SK-N-SH (cell line): ENCODE results near the gene FGD6. TPM values are rescaled to one million over a fixed set of nuclear protein-coding genes. Genes with fewer than 3 reads are reported as not detected.
A peak's percentile ranks its signal among the peaks of the same experiment; 100 is the strongest.

ENCODE experiments used
- CTCF ChIA-PET: fragments of 300-600, 350-600 bp; formaldehyde crosslinking; extraction: SDS; loops from one replicate; lab custom pipeline; 2021; lab: Yijun Ruan, JAX
- POLR2A ChIA-PET: fragments of 350-600 bp; sonication (Branson Sonifier 250); formaldehyde crosslinking; extraction: SDS; loops from one replicate; lab custom pipeline; 2020; ENCODE audit warnings: antibody characterized with exemption, inconsistent platforms; lab: Yijun Ruan, JAX
- DNase-seq: peaks from one replicate; pipeline ENCODE4 v3.0.0; 2012
- H2AFZ ChIP-seq: fragments of 200-600 bp; sonication (generic); 2 replicates; pipeline ENCODE4 v1.8.1; 2016; ENCODE audit warnings: antibody characterized with exemption, mild to moderate bottlenecking, low read depth
- H3F3A ChIP-seq: fragments of 200-600 bp; sonication (generic); replicated peaks from 2 replicates; pipeline ENCODE3; 2016; ENCODE audit warnings: antibody characterized with exemption, mild to moderate bottlenecking; ENCODE audit not compliant: insufficient read depth
- H3K27ac ChIP-seq, 2 experiments: fragments of 200-500 bp in 1 of 2; fragments of 200-600 bp in 1 of 2; sonication (Bioruptor generic) in 1 of 2; sonication (generic), shearing (Covaris generic) in 1 of 2; 2 replicates each; pipeline versions ENCODE4 v1.5.1 to v1.6.1; 2014 to 2016; ENCODE audit warnings: low read depth in 2 of 2, inconsistent platforms in 1 of 2, low read length in 1 of 2, mild to moderate bottlenecking in 1 of 2, mixed read lengths in 1 of 2
- H3K27me3 ChIP-seq: fragments of 200-600 bp; sonication (generic), shearing (Covaris generic); 2 replicates; pipeline ENCODE4 v1.6.1; 2016; ENCODE audit warnings: mixed run types; ENCODE audit not compliant: insufficient read depth
- H3K36me3 ChIP-seq, 2 experiments: fragments of 200-500 bp in 1 of 2; fragments of 200-600 bp in 1 of 2; sonication (Bioruptor generic) in 1 of 2; sonication (generic) in 1 of 2; replicated peaks in 1 of 2; 2 replicates each; pipeline versions ENCODE3 to v1.5.1; 2014 to 2016; ENCODE audit warnings: low read length in 1 of 2, mild to moderate bottlenecking in 1 of 2; ENCODE audit not compliant: insufficient read depth in 2 of 2, control insufficient read depth in 1 of 2
- H3K4me1 ChIP-seq, 2 experiments: fragments of 200-500 bp in 1 of 2; fragments of 200-600 bp in 1 of 2; sonication (Bioruptor generic) in 1 of 2; sonication (generic), shearing (Covaris generic) in 1 of 2; 2 replicates each; pipeline versions ENCODE4 v1.5.1 to v1.6.1; 2014 to 2016; ENCODE audit warnings: low read depth in 1 of 2, low read length in 1 of 2, mixed run types in 1 of 2; ENCODE audit not compliant: insufficient read depth in 2 of 2, control insufficient read depth in 1 of 2
- H3K4me2 ChIP-seq: fragments of 200-600 bp; sonication (generic), shearing (Covaris generic); 2 replicates; pipeline ENCODE4 v1.6.1; 2017; ENCODE audit warnings: mixed run types
- H3K4me3 ChIP-seq, 2 experiments: fragments of 200-500 bp in 1 of 2; fragments of 200-600 bp in 1 of 2; sonication (Bioruptor generic) in 1 of 2; sonication (generic), shearing (Covaris generic) in 1 of 2; 2 replicates each; pipeline versions ENCODE4 v1.5.1 to v1.8.1; 2014 to 2016; ENCODE audit warnings: low read depth in 2 of 2, inconsistent platforms in 1 of 2, low read length in 1 of 2, mild to moderate bottlenecking in 1 of 2, mixed read lengths in 1 of 2, moderate library complexity in 1 of 2
- H3K79me2 ChIP-seq: fragments of 200-600 bp; sonication (generic); 2 replicates; pipeline ENCODE4 v1.8.1; 2017; ENCODE audit warnings: mild to moderate bottlenecking; ENCODE audit not compliant: insufficient read depth
- H3K9ac ChIP-seq: fragments of 200-600 bp; sonication (generic); 2 replicates; pipeline ENCODE4 v1.6.1; 2017; ENCODE audit warnings: mixed run types
- H3K9me2 ChIP-seq: fragments of 200-600 bp; sonication (generic); 2 replicates; pipeline ENCODE4 v1.6.1; 2017; ENCODE audit warnings: mixed run types
- H3K9me3 ChIP-seq: fragments of 200-600 bp; sonication (generic); 2 replicates; pipeline ENCODE4 v1.6.1; 2017; ENCODE audit warnings: mixed run types, mild to moderate bottlenecking, moderate library complexity
- H4K20me1 ChIP-seq: fragments of 200-600 bp; sonication (generic); 2 replicates; pipeline ENCODE4 v1.6.1; 2017; ENCODE audit warnings: mild to moderate bottlenecking, mixed run types; ENCODE audit not compliant: insufficient read depth
- EP300 ChIP-seq, 2 experiments: IDR thresholded peaks; 2 replicates each; pipeline versions ENCODE4 v1.4.0 to v1.6.1; 2012; ENCODE audit warnings: borderline replicate concordance in 1 of 2, low read depth in 1 of 2, low read length in 1 of 2
- FOSL2 ChIP-seq: IDR thresholded peaks from 2 replicates; pipeline ENCODE4 v1.4.0; 2012; ENCODE audit warnings: low read depth, mild to moderate bottlenecking, moderate library complexity, borderline replicate concordance
- GABPA ChIP-seq: IDR thresholded peaks from 2 replicates; pipeline ENCODE4 v1.4.0; 2012; ENCODE audit warnings: low read depth, mild to moderate bottlenecking
- GATA2 ChIP-seq: sonication (generic); formaldehyde crosslinking; IDR thresholded peaks from 2 replicates; pipeline ENCODE4 v1.5.0; 2020; ENCODE audit warnings: mild to moderate bottlenecking, missing genetic modification reagents
- JUND ChIP-seq: IDR thresholded peaks from 2 replicates; pipeline ENCODE4 v1.4.0; 2012
- MXI1 ChIP-seq: IDR thresholded peaks from 2 replicates; pipeline ENCODE4 v1.6.1; 2012; ENCODE audit warnings: mild to moderate bottlenecking, low read depth, low read length, improper control_type of control experiment
- NFIC ChIP-seq: IDR thresholded peaks from 2 replicates; pipeline ENCODE4 v1.4.0; 2012; ENCODE audit warnings: borderline replicate concordance
- NRF1 ChIP-seq: IDR thresholded peaks from 2 replicates; pipeline ENCODE4 v1.6.1; 2012; ENCODE audit warnings: low read depth, mild to moderate bottlenecking, low read length
- POLR2AphosphoS5 ChIP-seq: IDR thresholded peaks from 2 replicates; pipeline ENCODE4 v1.6.1; 2012; ENCODE audit warnings: low read depth, low read length
- RAD21 ChIP-seq: IDR thresholded peaks from 2 replicates; pipeline ENCODE4 v1.6.1; 2012; ENCODE audit warnings: mild to moderate bottlenecking, low read length
- SIN3A ChIP-seq: IDR thresholded peaks from 2 replicates; pipeline ENCODE4 v1.6.1; 2012; ENCODE audit warnings: low read depth, mild to moderate bottlenecking, low read length, moderate library complexity, borderline replicate concordance
- SMC3 ChIP-seq: IDR thresholded peaks from 2 replicates; pipeline ENCODE4 v1.6.1; 2012; ENCODE audit warnings: low read depth, low read length, improper control_type of control experiment
- TAF1 ChIP-seq: IDR thresholded peaks from 2 replicates; pipeline ENCODE4 v1.6.1; 2012; ENCODE audit warnings: low read depth, mild to moderate bottlenecking, low read length, moderate library complexity, borderline replicate concordance
- TCF12 ChIP-seq: IDR thresholded peaks from 2 replicates; pipeline ENCODE4 v1.4.0; 2012
- TEAD4 ChIP-seq: IDR thresholded peaks from 2 replicates; pipeline ENCODE4 v1.4.0; 2012; ENCODE audit warnings: mild to moderate bottlenecking, borderline replicate concordance; ENCODE audit not compliant: insufficient read depth
- YY1 ChIP-seq: IDR thresholded peaks from 2 replicates; pipeline ENCODE4 v1.4.0; 2012; ENCODE audit warnings: low read depth, mild to moderate bottlenecking
- WGBS: methylation state at CpG from one replicate; pipeline ENCODE4 v1.1.6; 2017; ENCODE audit warnings: low lambda C conversion rate; 5-methylcytosine and 5-hydroxymethylcytosine counted together
- polyA plus RNA-seq, 3 experiments: library from polyadenylated mRNA; depleted of rRNA; stranded (reverse); fragments of >200 nt; gene quantifications; 2 replicates each; pipeline ENCODE4 v1.2.3, GENCODE V29; 2012
- TF ChIP-seq, protein P1 (sequence below): fragments of 150-350 bp; IDR thresholded peaks from 2 replicates; pipeline ENCODE4 v1.6.1; 2017; ENCODE audit warnings: antibody characterized with exemption, low read length, low read depth, borderline replicate concordance

The FGD6 gene
- polyA plus RNA-seq, 1 of the 3 experiments (the other 2 are of a cell fraction), result 2.8 TPM

DNA sequence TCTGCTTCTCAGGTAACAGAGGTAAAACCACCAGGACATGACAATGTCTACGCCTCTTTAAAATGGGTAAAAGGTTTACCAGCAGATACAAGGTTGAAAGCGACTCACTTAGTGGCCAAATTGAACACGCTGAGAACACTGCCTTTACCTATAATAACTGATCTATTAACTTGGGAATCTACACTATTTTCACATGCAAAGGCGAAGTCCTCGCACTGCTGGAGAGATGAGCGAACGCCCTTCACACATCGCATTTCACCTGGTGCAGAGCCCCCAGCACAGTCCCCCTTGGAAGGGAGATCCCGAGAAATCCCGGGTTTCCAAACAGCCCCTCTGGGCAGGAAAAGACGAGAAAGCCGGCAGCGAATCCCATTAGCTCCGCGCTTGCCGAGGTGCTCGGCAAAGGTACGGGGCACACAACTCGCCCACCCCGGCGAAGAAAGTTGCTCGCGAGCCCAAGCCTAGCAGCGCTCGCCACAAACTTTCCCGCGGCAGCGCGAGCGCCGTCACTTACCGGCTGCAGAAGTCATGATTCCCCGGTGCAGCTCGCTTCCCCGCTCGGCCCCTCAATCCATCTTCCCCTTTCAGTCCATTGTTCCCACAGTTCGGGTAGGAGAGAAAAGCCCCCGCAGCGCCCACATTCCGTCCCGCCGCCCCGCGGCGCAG lies 423 bp downstream of the FGD6 start:
- CTCF ChIA-PET, result interaction anchor here (0.8 to 3.5 kb wide), 13 partner anchors 17 to 324 kb away, joined by 3 to 37 read pairs (median 3); partner anchors contain the start of genes METAP2 and NR2C1
- H4K20me1 ChIP-seq, result no peaks in the 10 kb centered on the region; the same call in 1 of the 2 replicates

DNA sequence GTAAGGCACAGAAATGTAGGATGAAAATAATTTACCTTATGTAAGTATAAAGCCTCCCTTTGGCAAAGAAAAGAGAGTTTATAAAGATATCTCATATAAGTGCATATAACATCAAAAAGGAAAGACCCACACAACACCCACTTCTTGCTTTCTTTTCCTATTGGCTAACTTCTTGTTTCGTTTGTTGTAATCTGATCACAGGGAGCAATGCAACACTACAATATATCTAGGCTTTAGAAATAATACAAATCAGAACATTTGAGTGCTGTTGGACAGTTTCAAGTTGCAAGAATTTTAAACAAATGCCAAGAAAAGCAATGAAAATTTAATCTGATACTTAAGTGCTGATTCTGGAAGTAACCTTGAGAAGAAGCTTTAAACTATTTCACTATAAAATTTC lies 1.3 kb downstream of the FGD6 start:
- H3K36me3 ChIP-seq, result peaks cover 0 to 3% of the 10 kb centered on the region in 2 experiments
- H3K79me2 ChIP-seq, result peaks cover 89% of the 10 kb centered on the region
- POLR2A ChIA-PET, result no interaction called here
- no peaks in the 10 kb centered on the region for H3K27me3 ChIP-seq
- no peak for TF ChIP-seq EP300 (IDR thresholded peaks at IDR 0.05; ENCODE audit: borderline replicate concordance in 1 of 2, low read depth in 1 of 2, low read length in 1 of 2)
- no peak for TF ChIP-seq TAF1
- no peak for TF ChIP-seq GATA2
- TF ChIP-seq RAD21, result no peak
- no peak for TF ChIP-seq MXI1
- TF ChIP-seq, protein P1, sequence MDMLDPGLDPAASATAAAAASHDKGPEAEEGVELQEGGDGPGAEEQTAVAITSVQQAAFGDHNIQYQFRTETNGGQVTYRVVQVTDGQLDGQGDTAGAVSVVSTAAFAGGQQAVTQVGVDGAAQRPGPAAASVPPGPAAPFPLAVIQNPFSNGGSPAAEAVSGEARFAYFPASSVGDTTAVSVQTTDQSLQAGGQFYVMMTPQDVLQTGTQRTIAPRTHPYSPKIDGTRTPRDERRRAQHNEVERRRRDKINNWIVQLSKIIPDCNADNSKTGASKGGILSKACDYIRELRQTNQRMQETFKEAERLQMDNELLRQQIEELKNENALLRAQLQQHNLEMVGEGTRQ, result no peak
- no peak for TF ChIP-seq TEAD4
- TF ChIP-seq POLR2AphosphoS5, result no peak
- TF ChIP-seq SMC3, result no peak
- no peak for TF ChIP-seq TCF12
- TF ChIP-seq FOSL2, result no peak
- no peak for TF ChIP-seq NFIC
- TF ChIP-seq JUND, result no peak
- no peak for TF ChIP-seq NRF1
- no peak for TF ChIP-seq GABPA
- no peak for TF ChIP-seq YY1
- no peaks in the 10 kb centered on the region for H3K9me2 ChIP-seq
- peaks cover 14 to 30% of the 10 kb centered on the region in 2 experiments; a peak in 3 of 4 replicates for H3K4me1 ChIP-seq
- peak overlapping the region; percentile 93 to 97; a peak in 3 of 4 replicates for H3K4me3 ChIP-seq
- H3K4me2 ChIP-seq, result peak overlapping the region; percentile 91
- CTCF ChIA-PET, result interaction anchor here (0.9 to 3.5 kb wide), 3 partner anchors 26 to 120 kb away, joined by 3 to 37 read pairs (median 4); no protein-coding TSS in a partner anchor
- no peak for DNase-seq
- H4K20me1 ChIP-seq, result no peaks in the 10 kb centered on the region; the same call in 1 of the 2 replicates
- peak overlapping the region; percentile 76; the same call in 1 of the 2 replicates for H3K9ac ChIP-seq
- H3K27ac ChIP-seq, result peak overlapping the region; percentile 76 to 89; a peak in 3 of 4 replicates
- H3K9me3 ChIP-seq, result no peaks in the 10 kb centered on the region
- 5% methylated on average over 1 of the region's 1 CpG for WGBS
- H3F3A ChIP-seq, result peaks cover 35% of the 10 kb centered on the region
- no peak overlapping the region for H2AFZ ChIP-seq

More for the DNA sequence above, 423 bp downstream of the FGD6 start:
- H2AFZ ChIP-seq, result peak overlapping the region; percentile 74
- H3K9ac ChIP-seq, result peak overlapping the region; percentile 76
- H3K9me2 ChIP-seq, result no peaks in the 10 kb centered on the region
- H3K4me3 ChIP-seq, result peak overlapping the region; percentile 93 to 97
- peaks cover 14 to 31% of the 10 kb centered on the region in 2 experiments; a peak in 3 of 4 replicates for H3K4me1 ChIP-seq
- peaks cover 89% of the 10 kb centered on the region for H3K79me2 ChIP-seq
- peaks cover 0 to 3% of the 10 kb centered on the region in 2 experiments for H3K36me3 ChIP-seq
- peaks cover 35% of the 10 kb centered on the region for H3F3A ChIP-seq
- no peaks in the 10 kb centered on the region for H3K27me3 ChIP-seq
- H3K9me3 ChIP-seq, result no peaks in the 10 kb centered on the region
- 0 out of 2 replicates have a peak, but pooled peaks have one; percentile 7 for TF ChIP-seq RAD21
- no peak for TF ChIP-seq EP300 (IDR thresholded peaks at IDR 0.05; ENCODE audit: borderline replicate concordance in 1 of 2, low read depth in 1 of 2, low read length in 1 of 2)
- peak; percentile 16; the same call in 1 of the 2 replicates for TF ChIP-seq SMC3
- TF ChIP-seq SIN3A, result no peak
- 1% methylated on average over 30 of the region's 45 CpGs for WGBS
- peak; percentile 50 for DNase-seq
- peak overlapping the region; percentile 76 to 89 for H3K27ac ChIP-seq
- H3K4me2 ChIP-seq, result peak overlapping the region; percentile 91
- POLR2A ChIA-PET, result interaction anchor here (0.9 to 1.4 kb wide), 5 partner anchors 24 to 257 kb away, joined by 3 to 14 read pairs (median 4); partner anchors contain the start of genes METAP2 and NR2C1
